Activated CD4-positive, alpha-beta T cell treated with anti-CD3 and anti-CD28 coated beads for 48 hours (primary cell): ENCODE data around the gene CAMSAP2.

Experiments used
- DNase-seq: peaks from one replicate; pipeline ENCODE4 v3.0.0-alpha.2; 2020

The CAMSAP2 gene

GRCh38 chr1:200901796-200902444 lies 163.2 kb downstream of the CAMSAP2 start:
- no peak for DNase-seq

GRCh38 chr1:200903793-200904192 lies 165.1 kb downstream of the CAMSAP2 start:
- DNase-seq = no peak

- no peak for DNase-seq
Measured at GRCh38 chr1:200904772-200905171, 166.1 kb downstream of the CAMSAP2 start.

GRCh38 chr1:200905411-200906052 lies 166.8 kb downstream of the CAMSAP2 start:
- peak; percentile 55 for DNase-seq

- DNase-seq = no peak
Measured at GRCh38 chr1:200906491-200906890, 167.8 kb downstream of the CAMSAP2 start.

- no peak for DNase-seq
Measured at GRCh38 chr1:200907611-200908097, 169.0 kb downstream of the CAMSAP2 start.

- no peak for DNase-seq
Measured at GRCh38 chr1:200908191-200908868, 169.6 kb downstream of the CAMSAP2 start.

GRCh38 chr1:200909071-200909470 lies 170.4 kb downstream of the CAMSAP2 start:
- no peak for DNase-seq

- no peak for DNase-seq
Measured at GRCh38 chr1:200909757-200910239, 171.1 kb downstream of the CAMSAP2 start.
